Epidermal melanocyte (primary cell): ENCODE data around the gene SSBP3.
"Not testable (repeated sequence)": the region's sequence is repeated elsewhere in the genome, so short reads cannot be mapped to it uniquely, and the experiment has no call there.

ENCODE experiments used
- DNase-seq: peaks from one replicate; pipeline ENCODE4 v3.0.0; 2011; ENCODE audit warnings: low spot score; ENCODE audit not compliant: insufficient read length

Gene SSBP3

GRCh38 chr1:54394104-54394503 lies 12.1 kb downstream of the SSBP3 start:
- DNase-seq = no peak

DNA sequence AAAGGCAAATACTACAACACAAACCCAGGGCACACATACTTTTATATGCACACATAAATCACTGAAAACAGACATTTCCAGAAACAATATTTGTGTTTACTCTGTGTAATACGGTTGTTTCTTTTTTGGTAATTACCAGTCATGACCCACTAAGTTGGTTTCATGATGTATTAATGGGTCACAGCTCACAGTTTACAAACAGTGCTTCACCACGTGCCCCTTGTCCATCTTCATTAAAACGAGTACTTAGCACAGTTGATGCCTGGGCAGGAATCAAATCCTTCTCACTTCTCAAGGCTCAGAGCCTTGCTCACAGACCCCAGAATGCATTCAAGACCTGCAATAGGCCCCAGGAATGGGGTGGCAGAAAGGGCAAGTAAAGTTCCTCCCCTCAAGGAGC lies 13.8 kb downstream of the SSBP3 start:
- no peak for DNase-seq

DNA sequence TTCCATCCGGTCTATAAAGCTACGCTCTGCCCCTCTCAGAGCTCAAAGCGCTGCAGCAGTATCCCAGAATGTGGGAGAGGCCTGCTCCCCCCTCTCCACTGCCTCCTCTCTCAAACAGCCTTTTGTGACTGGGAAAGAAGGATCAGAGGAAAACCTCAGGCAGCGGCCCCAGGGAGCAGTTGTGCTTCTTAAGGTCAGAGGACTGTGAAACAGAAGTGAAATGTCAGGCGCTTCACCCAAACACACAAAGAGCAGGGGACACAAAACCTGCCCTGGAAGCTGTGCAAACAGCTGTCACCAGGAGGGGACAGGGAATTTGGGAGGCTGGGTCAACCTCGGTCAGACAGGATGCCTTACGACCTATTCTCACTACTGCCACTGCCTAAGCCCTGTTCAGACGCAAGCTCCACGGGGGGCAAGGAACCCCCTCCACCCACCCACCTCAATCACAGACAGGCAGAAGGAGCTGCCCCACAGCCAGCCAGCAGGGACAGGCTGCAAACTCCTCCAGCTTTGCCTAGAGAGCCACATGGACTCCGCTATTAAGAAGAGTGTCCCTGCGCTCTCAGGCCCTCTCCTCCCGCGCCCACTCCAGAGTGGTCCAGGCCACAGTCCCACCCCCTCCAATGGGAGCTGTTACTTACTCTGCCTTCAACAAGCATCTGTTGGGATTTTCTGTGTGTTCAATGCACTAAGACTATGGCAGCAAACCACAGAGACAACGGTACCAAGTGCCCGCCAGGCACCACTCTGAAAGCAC lies 14.6 kb downstream of the SSBP3 start:
- DNase-seq = peak; percentile 64

DNA sequence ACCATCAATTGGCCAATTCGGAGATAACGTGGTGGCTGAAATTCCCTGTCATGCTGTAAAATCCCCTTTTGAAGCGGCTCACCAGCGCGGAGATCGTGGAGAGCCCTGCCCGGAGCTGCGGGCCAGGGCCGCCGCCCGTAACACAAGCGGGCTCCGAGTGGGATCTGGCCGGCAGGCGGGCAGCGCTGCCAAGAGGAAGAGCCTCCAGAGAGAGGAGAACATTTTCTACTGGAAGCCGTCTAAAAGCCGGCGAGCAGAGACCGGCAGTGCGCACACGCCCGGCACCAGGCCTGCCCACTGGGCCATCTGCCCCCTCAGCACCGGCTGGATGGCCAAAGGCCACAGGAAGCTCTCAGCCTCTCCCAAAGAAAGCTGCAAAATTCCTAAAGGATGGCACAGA lies 15.5 kb downstream of the SSBP3 start:
- DNase-seq = no peak

- not testable (repeated sequence) for DNase-seq
These were observed 16.6 kb downstream of the SSBP3 start for GRCh38 chr1:54389608-54390007.

- no peak for DNase-seq
These were observed 18.8 kb downstream of the SSBP3 start for GRCh38 chr1:54387419-54387818.

DNA sequence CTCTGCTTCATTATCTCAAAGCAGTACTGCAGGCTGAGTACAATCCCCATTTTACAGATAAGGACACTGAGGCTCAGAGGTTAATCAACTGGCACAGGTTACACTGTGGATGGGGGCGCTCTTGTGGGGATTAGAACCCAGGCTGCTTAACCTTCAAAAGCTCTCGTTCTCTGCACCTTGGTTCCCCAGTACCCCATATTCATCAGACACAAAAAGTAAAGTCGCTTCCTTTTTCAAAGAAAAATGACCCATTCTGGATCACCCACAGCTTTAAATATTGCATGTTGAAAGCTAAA lies 20.5 kb downstream of the SSBP3 start:
- DNase-seq = no peak

DNA sequence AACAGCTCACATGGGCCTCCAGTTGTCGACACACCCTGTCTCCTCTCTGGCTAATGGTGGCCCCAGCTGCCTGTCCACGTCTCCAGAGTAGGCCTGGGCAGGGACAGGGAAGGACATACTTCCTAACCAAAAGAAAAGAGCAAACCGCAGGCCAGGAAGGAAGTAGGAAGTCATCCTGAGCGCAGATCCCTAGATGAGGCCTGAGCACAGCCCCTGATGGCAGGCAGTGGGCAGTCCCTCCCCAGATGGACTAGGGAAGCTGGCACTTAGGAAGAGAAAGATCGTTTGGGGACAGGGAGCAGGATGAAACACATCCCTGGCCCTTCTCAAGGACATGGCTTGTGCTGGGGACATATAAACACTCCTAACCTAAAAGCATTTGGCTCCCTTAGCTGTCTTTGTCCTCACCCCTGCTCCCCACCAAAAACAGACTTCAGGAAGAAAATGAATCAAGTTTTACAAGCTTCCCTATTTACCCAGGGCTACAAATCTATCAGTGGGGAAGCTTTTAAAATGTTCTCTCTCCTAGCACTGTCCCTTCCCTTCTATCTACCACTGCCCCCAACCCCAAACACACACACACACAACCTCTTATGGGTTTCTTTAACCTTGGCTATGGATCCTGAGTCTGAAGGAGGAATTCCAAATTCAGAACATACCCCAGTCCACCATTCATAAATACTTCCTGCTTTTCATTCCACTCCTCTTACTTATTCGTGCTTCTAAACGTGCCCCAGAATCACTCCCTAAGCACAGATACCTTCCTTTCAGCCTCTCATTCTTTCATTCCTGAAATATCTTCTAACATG lies 21.1 kb downstream of the SSBP3 start:
- no peak for DNase-seq

DNA sequence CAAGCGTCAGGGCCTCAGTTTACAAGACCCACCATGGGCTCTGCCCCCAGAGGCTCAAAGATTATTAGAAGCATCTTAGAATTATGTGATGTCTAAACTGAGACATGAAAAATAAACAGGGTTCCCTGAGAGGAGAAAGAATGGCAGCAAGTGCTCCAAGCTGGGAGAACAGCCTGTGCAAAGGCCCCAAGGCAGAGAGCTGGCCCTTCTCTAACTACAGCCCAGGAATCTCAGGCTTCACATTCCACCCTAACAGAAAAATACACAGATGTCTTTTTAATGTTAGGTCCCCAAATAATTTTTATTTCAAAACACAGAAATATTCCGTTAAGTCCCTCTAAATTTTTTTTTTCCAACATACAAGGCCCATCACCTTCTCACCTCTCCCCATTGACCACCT lies 21.7 kb downstream of the SSBP3 start:
- DNase-seq = no peak

- DNase-seq = no peak
These were observed 24.7 kb downstream of the SSBP3 start for GRCh38 chr1:54381524-54381923.

- no peak for DNase-seq
These were observed 25.8 kb downstream of the SSBP3 start for GRCh38 chr1:54380290-54380882.

DNA sequence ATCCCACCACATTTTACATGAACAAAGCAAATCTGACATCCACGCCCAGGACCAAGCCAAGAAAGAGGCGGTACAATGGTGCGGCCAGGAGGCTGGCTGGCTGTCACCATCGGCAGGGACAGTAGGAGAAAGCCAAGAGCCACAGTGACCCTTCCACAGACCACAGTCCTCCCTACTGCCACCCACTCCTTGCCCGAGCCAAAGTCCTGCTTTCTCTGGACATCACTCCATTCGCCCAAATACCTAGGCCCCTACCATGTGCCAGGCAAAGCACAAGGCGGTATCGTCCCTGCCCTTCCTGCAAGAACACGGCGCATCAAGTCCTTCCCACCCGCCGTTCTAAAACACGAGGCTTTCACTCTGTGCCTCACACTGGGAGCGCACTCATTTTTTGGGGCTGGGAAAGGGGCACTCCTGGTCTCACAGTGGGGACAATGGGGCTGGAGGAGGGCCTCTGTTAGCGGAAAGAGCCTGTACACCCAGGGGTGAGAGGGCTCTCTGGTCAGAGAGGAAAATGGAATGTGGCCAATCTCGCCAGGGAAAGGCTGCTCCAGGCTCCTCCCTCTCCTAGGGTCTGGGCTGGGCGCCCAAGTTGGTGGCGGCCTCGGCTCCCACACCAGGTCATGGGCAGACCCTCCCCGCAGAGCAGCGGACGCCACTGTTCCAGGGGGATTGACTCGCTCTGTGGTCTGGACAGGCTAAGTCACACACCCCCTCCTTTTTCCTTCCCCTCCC lies 26.5 kb downstream of the SSBP3 start:
- DNase-seq = no peak

- DNase-seq = no peak
These were observed 27.2 kb downstream of the SSBP3 start for GRCh38 chr1:54378874-54379554.

GRCh38 chr1:54378157-54378873 lies 27.9 kb downstream of the SSBP3 start:
- no peak for DNase-seq

DNA sequence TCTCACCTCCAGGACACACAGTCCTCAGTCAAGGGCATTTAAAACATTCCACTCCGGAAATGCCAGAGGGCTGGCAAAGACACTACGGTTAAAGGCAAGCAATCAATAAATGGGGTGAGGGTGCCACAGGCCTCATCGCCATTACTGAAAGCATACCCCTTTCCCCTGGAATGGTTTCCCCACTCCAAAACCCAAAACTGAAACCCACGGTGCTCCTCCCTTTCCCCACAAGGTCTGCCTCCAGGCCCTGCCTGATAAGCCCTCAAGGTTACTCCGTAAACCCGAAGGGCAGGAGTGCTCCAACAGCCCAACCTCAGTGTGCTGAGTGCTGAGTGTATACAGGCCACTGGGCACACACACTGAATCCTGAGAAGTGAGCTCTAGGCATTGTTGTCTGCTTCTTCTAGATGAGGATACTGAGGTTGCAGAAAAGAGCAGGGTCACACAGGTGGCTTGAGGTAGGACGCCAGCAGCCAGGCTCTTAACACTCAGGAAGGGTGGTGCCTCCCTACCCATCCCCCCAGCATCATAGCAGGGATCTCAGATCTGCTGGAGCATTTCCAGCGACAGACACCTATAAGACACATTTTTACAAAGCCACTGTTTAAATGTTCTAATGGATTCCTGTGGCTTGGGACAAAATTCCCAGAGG lies 29.0 kb downstream of the SSBP3 start:
- DNase-seq = no peak

GRCh38 chr1:54376430-54377039 lies 29.7 kb downstream of the SSBP3 start:
- no peak for DNase-seq

GRCh38 chr1:54375712-54376429 lies 30.3 kb downstream of the SSBP3 start:
- DNase-seq = no peak

DNA sequence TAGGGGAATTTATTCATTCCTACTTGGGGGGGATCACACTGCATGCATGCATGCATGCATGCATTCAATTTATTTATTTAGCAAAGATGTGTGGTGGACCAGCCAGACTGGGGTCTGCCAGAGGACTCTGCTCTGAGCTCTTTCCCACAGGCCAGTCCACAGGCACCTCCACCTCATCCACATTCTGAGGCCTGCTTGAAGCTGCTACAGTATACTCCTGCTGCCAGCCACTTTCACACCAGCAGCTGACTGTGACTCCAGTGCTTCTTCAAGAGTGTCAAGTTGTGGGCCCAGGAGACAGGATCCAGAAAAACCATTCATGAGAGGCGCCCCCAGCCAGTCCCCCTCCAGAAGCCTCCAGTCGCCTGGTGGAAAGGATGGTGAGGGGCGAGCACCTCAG lies 30.9 kb downstream of the SSBP3 start:
- no peak for DNase-seq

- DNase-seq = no peak
These were observed 31.4 kb downstream of the SSBP3 start for GRCh38 chr1:54374766-54375165.
